Kidney epithelial cell (primary cell): Measurements from ENCODE around the gene NFKBIA. TPM values are rescaled to one million over a fixed set of nuclear protein-coding genes. Genes with fewer than 3 reads are reported as not detected.

ENCODE experiments used
- DNase-seq: peaks from one replicate; pipeline ENCODE4 v3.0.0-alpha.2; 2010; ENCODE audit warnings: low read depth
- H3K27me3 ChIP-seq: 2 replicates; pipeline ENCODE4 v1.6.0; 2011; ENCODE audit warnings: low read length; ENCODE audit not compliant: control insufficient read depth, insufficient read depth
- H3K36me3 ChIP-seq: 2 replicates; pipeline ENCODE4 v1.5.1; 2011; ENCODE audit warnings: low read length; ENCODE audit not compliant: control insufficient read depth, insufficient read depth
- H3K4me3 ChIP-seq: 2 replicates; pipeline ENCODE4 v1.5.1; 2011; ENCODE audit warnings: low read depth, mild to moderate bottlenecking, control low read depth, low read length
- total RNA-seq: library from RNA; depleted of rRNA; stranded (reverse); fragments of >200 nt; gene quantifications from 2 replicates; pipeline ENCODE4 v1.2.3, GENCODE V29; 2015
- TF ChIP-seq, protein P1 (sequence below): IDR thresholded peaks from 2 replicates; pipeline ENCODE4 v1.5.1; 2011; ENCODE audit warnings: mild to moderate bottlenecking, moderate library complexity, low read length, control low read depth, inconsistent platforms; ENCODE audit not compliant: insufficient read depth, poor library complexity, severe bottlenecking

The NFKBIA gene
- total RNA-seq, 1 donor from 2014 or later, result 196 TPM

DNA sequence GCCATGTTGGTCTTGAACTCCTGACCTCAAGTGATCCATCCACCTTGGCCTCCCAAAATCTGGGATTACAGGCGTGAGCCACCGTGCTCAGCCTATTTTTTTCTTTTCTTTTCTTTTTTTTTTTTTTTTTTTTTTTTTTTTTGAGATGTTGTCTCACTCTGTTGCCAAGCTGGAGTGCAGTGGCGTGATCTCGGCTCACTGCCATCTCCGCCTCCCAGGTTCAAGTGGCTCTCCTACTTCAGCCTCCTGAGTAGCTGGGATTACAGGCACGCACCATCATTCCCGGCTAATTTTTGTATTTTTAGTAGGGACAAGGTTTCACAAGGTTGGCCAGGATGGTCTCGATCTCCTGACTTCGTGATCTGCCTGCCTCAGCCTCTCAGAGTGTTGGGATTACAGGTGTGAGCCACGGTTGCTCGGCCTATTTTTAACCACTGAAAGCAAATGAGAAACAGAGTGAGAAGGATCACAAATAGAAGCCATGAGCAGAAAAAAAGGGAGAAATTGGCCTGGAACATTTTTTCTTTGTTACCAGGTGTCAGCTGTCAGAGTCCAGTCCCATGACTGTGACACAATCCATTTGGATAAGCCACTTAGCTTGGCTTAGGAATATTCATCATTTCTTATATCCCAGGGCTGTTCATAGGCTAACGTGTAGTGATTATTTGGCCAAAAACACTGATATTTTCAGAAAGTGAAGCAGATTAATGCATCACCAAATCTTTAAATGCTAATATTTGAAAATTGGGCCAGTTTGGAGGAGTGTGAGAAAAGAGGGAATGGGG is 7.9 kb upstream of the NFKBIA start:
- no peaks in the 10 kb centered on the region for H3K27me3 ChIP-seq
- no peaks in the 10 kb centered on the region for H3K36me3 ChIP-seq
- DNase-seq, result no peak
- TF ChIP-seq, protein P1, sequence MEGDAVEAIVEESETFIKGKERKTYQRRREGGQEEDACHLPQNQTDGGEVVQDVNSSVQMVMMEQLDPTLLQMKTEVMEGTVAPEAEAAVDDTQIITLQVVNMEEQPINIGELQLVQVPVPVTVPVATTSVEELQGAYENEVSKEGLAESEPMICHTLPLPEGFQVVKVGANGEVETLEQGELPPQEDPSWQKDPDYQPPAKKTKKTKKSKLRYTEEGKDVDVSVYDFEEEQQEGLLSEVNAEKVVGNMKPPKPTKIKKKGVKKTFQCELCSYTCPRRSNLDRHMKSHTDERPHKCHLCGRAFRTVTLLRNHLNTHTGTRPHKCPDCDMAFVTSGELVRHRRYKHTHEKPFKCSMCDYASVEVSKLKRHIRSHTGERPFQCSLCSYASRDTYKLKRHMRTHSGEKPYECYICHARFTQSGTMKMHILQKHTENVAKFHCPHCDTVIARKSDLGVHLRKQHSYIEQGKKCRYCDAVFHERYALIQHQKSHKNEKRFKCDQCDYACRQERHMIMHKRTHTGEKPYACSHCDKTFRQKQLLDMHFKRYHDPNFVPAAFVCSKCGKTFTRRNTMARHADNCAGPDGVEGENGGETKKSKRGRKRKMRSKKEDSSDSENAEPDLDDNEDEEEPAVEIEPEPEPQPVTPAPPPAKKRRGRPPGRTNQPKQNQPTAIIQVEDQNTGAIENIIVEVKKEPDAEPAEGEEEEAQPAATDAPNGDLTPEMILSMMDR, result no peak
- no peak overlapping the region for H3K4me3 ChIP-seq

DNA sequence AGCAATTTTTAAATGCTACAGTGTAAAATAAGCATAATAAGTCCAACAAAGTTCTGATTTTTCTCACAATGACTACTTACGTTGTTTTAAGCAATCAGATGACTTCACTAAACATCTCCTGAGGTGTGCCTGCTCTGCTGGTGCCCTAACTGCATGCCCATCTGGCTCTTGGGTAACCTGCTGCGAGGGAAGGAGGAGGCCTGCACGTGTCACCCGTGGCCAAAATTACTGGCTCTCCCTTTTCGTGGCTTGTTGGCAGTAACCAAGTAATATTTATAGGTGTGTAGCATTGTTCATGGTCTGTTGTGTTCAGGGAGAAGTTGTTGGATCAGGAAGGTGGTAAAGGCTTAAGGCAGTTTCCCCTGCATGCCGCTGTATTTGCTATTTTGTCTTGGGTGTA is 6.3 kb upstream of the NFKBIA start:
- no peak for DNase-seq

DNA sequence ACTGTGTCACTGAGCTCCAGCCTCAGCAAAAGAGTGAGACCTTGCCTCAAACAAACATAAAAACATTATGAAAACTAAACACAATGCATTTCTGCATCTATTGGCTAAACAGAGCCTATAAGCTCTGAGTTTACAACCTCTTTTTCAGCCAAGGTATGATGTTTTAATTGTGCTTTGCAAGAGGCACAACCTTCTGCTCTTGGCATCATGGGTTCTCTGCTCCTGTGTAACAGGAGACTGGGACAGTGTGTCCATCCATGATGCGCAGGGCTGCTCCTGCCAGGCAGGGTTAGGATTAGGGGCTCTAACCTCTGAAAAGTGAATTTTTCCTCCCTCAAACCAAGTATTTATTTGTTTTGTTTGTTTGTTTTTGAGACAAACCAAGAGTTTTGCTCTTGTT is 5.0 kb upstream of the NFKBIA start:
- H3K4me3 ChIP-seq, result no peak overlapping the region
- DNase-seq, result no peak

More for the DNA sequence above, 6.3 kb upstream of the NFKBIA start:
- Histone ChIP-seq H3K36me3 (no peaks in the 10 kb centered on the region), H3K27me3 (no peaks in the 10 kb centered on the region), H3K4me3 (no peak overlapping the region)
- TF ChIP-seq, protein P1, result no peak

DNA sequence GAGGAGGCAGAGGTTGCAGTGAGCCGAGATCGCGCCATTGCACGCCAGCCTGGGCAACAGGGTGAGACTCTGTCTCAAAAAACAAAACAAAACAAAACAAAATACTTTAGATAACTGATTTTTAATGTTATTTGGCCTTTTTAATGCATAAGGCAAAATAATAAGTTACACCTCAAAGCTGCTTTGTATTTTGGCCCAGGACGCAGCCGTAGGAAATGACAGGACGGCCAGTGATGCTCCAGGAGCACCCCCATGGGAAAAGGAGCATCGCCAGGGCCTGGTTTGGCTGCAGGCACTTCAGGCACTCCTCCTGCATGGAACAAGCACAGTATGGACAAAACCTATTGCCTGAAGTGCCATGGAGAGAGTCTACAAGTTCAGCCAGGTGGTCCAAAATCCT is 3.5 kb upstream of the NFKBIA start:
- H3K4me3 ChIP-seq, result no peak overlapping the region
- no peak for DNase-seq
- no peaks in the 10 kb centered on the region for H3K27me3 ChIP-seq
- TF ChIP-seq, protein P1, result no peak
- H3K36me3 ChIP-seq, result peaks cover 1% of the 10 kb centered on the region

More for the DNA sequence above, 5.0 kb upstream of the NFKBIA start:
- H3K27me3 ChIP-seq, result no peaks in the 10 kb centered on the region
- TF ChIP-seq, protein P1, result no peak
- H3K36me3 ChIP-seq, result no peaks in the 10 kb centered on the region

DNA sequence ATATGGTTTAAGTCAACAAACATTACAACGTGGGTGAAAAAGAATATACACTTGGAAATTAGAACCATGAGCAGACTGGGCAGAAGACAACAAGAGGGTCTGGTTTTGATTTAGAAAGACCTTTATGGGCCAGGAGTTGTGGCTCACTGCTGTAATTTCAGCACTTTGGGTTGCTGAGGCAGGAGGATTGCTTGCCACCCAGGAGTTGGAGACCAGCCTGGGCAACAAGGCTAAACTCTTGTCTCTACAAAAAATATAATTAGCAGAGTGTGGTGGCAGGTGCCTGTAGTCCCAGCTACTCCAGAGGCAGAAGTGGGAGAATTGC is 2.7 kb upstream of the NFKBIA start:
- TF ChIP-seq, protein P1, result no peak
- H3K27me3 ChIP-seq, result no peaks in the 10 kb centered on the region
- peaks cover 1% of the 10 kb centered on the region for H3K36me3 ChIP-seq
- H3K4me3 ChIP-seq, result no peak overlapping the region
- no peak for DNase-seq
